ENCODE measurements around the gene LCN2. TPM values are rescaled to one million over a fixed set of nuclear protein-coding genes. Genes with fewer than 3 reads are reported as not detected.
A peak's percentile ranks its signal among the peaks of the same experiment; 100 is the strongest.

Gene LCN2
- total and polyA plus RNA-seq, 2 experiments from 2014 or later: 2.0 TPM; not detected in 1

DNA sequence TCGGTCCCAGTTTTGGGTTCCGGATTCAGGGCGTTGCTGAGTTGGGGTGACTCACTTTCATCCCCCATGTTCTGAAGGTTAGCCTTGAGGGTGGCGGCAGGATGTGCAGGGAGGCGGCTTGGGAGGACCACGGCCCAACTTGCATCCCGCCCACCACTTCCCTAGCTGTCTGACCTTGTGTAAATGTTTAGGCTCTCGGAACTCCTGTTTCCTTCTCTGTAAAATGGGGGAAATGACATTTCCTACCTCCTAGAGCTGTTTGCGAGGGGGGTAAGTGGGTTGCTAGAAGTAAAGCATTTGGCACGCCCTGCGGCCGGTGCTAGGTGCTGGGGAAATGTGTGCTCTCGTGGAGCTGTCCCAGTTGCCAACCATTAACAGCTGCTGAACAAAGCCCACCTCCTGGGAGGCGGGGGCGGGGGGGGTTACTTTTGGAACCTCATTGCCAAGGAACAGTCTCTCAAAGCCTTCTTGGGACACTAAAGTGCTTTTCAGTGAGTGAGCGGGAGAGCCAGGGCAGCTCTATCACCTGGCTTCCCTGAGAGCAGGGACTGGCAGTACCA is 49.2 kb upstream of the LCN2 start:
- Histone ChIP-seq H3K27me3 (ENCODE audit: insufficient read depth) (no peaks in the 10 kb centered on the region), H4K20me1 (replicated peaks; ENCODE audit: insufficient read depth) (peaks cover 25% of the 10 kb centered on the region), H3K4me1 (ENCODE audit: insufficient read depth) (peaks cover 35% of the 10 kb centered on the region), H3K4me2 (peak overlapping the region; percentile 75), H3F3A (replicated peaks; ENCODE audit: low read depth) (peaks cover 8% of the 10 kb centered on the region; the same call in 1 of the 2 replicates), H3K36me3 (ENCODE audit: insufficient read depth) (peaks cover 5% of the 10 kb centered on the region), H3K4me3 (peak overlapping the region; percentile 52), H3K9me2 (ENCODE audit: insufficient read depth) (no peaks in the 10 kb centered on the region), H3K27ac (ENCODE audit: low read depth) (peak overlapping the region; percentile 95), H2AFZ (no peak overlapping the region), H3K79me2 (replicated peaks; ENCODE audit: insufficient read depth) (peaks cover 44% of the 10 kb centered on the region)
- ATAC-seq (no peak), DNase-seq (ENCODE audit: low spot score) (no peak)
- Mint-ChIP-seq H3K4me1 (peaks cover 58% of the 10 kb centered on the region), H3K9me3 (no peaks in the 10 kb centered on the region), H3K27me3 (ENCODE audit: insufficient read depth, low read depth, poor library complexity) (peaks cover 25% of the 10 kb centered on the region), H3K27ac (peak overlapping the region; percentile 48; the same call in 1 of the 2 replicates), H3K36me3 (ENCODE audit: low read depth) (peaks cover 42% of the 10 kb centered on the region), H3K4me3 (peak overlapping the region; percentile 96; the same call in 2 of the 3 replicates)
- no peak for TF ChIP-seq JUNB (IDR thresholded peaks at IDR 0.05; ENCODE audit: unreplicated experiment)
- TF ChIP-seq POLR2AphosphoS5 (IDR thresholded peaks at IDR 0.05; ENCODE audit: low read depth): no peak
- TF ChIP-seq NANOG (IDR thresholded peaks at IDR 0.05; ENCODE audit: borderline replicate concordance): no peak
- TF ChIP-seq EZH2phosphoT487 (IDR thresholded peaks at IDR 0.05; ENCODE audit: unreplicated experiment): no peak

- ATAC-seq: no peak
- Histone ChIP-seq H3K36me3 (ENCODE audit: insufficient read depth) (peaks cover 5% of the 10 kb centered on the region), H3F3A (replicated peaks; ENCODE audit: low read depth) (0 out of 2 replicates have a peak, but pooled peaks cover 8% of the 10 kb centered on the region), H3K4me2 (no peak overlapping the region; the same call in 1 of the 2 replicates), H3K9me2 (ENCODE audit: insufficient read depth) (no peaks in the 10 kb centered on the region), H3K79me2 (replicated peaks; ENCODE audit: insufficient read depth) (peaks cover 40% of the 10 kb centered on the region), H4K20me1 (replicated peaks; ENCODE audit: insufficient read depth) (peaks cover 25% of the 10 kb centered on the region), H3K27me3 (ENCODE audit: insufficient read depth) (no peaks in the 10 kb centered on the region), H3K4me3 (no peak overlapping the region), H3K27ac (ENCODE audit: low read depth) (peak overlapping the region; percentile 95), H3K4me1 (ENCODE audit: insufficient read depth) (peaks cover 35% of the 10 kb centered on the region), H2AFZ (no peak overlapping the region)
- Mint-ChIP-seq H3K27ac (peak overlapping the region; percentile 48; the same call in 1 of the 2 replicates), H3K36me3 (ENCODE audit: low read depth) (peaks cover 47% of the 10 kb centered on the region), H3K9me3 (no peaks in the 10 kb centered on the region), H3K4me1 (peaks cover 58% of the 10 kb centered on the region), H3K4me3 (peak overlapping the region; percentile 96; the same call in 1 of the 3 replicates), H3K27me3 (ENCODE audit: insufficient read depth, low read depth, poor library complexity) (peaks cover 25% of the 10 kb centered on the region)
- DNase-seq (ENCODE audit: low spot score): no peak
- TF ChIP-seq ETS1 (IDR thresholded peaks at IDR 0.05) (no peak), STAT1 (IDR thresholded peaks at IDR 0.05; ENCODE audit: unreplicated experiment) (no peak), ZNF462 (CRISPR knock-in tag; IDR thresholded peaks at IDR 0.05) (no peak), ZNF331 (CRISPR knock-in tag; IDR thresholded peaks at IDR 0.05; ENCODE audit: low read depth) (no peak), CREB1 (CRISPR knock-in tag; IDR thresholded peaks at IDR 0.05; ENCODE audit: low read depth) (no peak), POLR2AphosphoS5 (IDR thresholded peaks at IDR 0.05; ENCODE audit: low read depth) (no peak), ZNF114 (CRISPR knock-in tag; IDR thresholded peaks at IDR 0.05) (no peak), NANOG (IDR thresholded peaks at IDR 0.05; ENCODE audit: borderline replicate concordance) (no peak), EZH2phosphoT487 (IDR thresholded peaks at IDR 0.05; ENCODE audit: unreplicated experiment) (no peak)
- TF ChIP-seq, protein P1, sequence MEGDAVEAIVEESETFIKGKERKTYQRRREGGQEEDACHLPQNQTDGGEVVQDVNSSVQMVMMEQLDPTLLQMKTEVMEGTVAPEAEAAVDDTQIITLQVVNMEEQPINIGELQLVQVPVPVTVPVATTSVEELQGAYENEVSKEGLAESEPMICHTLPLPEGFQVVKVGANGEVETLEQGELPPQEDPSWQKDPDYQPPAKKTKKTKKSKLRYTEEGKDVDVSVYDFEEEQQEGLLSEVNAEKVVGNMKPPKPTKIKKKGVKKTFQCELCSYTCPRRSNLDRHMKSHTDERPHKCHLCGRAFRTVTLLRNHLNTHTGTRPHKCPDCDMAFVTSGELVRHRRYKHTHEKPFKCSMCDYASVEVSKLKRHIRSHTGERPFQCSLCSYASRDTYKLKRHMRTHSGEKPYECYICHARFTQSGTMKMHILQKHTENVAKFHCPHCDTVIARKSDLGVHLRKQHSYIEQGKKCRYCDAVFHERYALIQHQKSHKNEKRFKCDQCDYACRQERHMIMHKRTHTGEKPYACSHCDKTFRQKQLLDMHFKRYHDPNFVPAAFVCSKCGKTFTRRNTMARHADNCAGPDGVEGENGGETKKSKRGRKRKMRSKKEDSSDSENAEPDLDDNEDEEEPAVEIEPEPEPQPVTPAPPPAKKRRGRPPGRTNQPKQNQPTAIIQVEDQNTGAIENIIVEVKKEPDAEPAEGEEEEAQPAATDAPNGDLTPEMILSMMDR (conservative IDR thresholded peaks at IDR 0.05; ENCODE audit: low read depth in 2 of 2): no peak
These were observed 48.7 kb upstream of the LCN2 start for GRCh38 chr9:128100581-128100980.

All from GM23338 (cell line).